ENCODE results near the gene ZNF469. TPM values are rescaled to one million over a fixed set of nuclear protein-coding genes. Genes with fewer than 3 reads are reported as not detected.

ZNF469 gene
- polyA plus RNA-seq, 12 donors, result 3.8 to 31.0 (median 5.8) TPM

DNA sequence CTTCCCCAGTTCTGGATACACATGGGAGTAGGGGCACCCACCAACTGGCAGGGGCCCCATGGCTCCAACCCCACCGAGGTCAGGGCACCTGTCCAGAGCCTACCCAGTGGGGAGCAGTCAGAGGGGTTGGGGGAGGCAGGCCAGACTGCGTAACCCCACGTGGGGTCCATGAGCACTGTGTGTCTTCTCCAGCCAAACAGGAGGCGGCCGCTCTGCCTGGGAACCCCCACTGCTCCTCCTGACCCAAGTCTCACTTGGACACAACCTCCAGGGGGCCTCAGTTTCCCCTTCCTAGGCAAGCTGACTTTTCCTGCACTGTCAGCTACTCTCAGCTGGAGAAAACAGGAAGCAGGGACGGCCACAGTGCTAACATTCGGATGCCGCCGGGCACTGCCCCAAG lies 7.5 kb downstream of the ZNF469 start:
- DNase-seq, result no peak

DNA sequence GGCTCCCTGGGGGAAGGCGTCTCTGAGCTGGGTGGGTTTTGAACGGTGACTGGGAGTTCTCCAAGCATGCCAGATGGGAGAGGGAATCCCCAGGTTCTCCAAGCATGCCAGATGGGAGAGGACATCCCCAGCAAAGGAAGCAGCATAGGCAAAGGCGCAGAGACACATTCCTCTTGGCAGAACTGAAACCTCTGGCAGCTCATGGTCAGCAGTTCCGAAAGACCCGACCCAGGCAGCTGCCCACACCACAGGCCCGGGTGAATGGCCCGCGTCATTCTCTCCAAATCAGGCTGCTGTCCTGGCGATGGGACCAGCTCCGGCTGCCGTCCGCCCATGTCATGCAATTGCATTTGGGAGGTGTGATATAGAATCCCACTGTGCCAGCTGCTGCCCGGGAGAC lies 8.0 kb downstream of the ZNF469 start:
- no peak for DNase-seq

DNA sequence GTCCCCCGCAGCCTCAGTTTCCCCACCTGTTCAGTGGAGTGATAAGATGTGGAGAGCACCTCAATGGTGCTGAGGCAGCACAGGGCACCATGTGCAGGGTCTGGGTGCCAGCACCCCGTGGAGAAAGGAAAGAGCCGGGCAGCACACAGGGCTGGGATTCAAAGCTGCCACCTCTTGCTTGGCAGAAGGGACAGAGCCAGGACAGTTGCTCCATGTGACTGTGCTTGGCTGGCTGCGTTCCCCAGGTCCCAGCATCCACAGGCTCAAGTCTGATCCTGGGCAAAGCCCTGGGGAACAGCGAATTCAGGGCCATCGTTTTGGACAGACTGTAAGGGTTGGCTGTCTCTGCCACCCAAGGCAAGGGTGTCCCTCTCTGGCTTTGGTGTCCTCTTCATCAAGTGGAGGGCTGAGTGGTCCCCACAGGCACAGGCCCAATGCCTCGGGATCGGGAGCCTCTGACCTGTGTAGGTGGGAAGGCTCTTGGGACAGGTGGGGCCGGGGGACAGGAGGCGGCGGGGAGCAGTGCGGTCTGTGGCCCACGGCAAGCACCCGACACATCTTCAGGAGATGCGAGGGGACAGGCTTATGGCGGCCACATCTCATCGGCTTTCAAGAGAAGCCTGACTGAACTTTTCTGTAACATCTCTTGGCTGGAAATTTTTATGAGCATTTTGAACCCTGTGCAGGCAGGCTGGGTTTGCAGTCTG lies 8.5 kb downstream of the ZNF469 start:
- DNase-seq, result no peak

DNA sequence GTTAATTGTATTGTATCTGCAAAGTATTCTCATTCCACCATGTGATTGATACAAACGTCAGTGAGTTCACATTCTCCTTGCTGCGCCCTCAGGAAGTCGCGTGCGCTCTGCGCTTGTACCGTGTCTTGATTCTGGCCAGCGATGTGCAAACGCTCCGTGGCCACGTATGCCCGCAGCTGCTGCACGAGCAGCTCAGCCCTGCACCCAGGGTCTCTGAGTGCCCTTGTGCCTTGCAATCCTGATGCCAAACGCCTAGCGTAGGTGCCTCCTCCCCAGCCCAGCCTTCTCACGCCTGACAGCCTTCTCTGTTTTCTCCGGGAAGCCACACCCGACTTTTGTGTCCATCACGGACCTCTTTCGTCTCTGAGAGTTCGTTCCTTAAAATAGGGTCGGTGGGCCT lies 9.4 kb downstream of the ZNF469 start:
- no peak for DNase-seq

GRCh38 chr16:88392616-88393015 lies 9.9 kb downstream of the ZNF469 start:
- no peak for DNase-seq

DNA sequence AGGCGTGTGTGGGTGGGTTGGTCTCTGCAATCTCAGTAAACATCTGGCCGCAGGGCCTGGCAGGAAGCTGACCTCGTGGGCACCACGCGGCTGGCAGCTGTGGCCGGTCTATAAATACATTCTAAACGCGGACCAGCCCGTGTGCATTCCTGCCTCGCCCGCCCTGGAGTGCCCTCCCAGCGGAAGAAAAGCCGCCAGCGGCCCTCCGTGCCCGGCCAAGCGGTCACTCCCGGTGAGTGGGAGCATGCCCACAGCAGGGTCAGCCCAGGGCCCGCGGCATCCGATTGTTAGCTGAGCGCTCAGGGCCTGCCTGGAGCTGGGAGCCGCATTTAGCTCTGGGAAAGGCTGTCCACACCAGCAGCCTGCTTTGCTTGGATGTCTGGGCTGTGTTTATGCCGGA lies 10.3 kb downstream of the ZNF469 start:
- no peak for DNase-seq

DNA sequence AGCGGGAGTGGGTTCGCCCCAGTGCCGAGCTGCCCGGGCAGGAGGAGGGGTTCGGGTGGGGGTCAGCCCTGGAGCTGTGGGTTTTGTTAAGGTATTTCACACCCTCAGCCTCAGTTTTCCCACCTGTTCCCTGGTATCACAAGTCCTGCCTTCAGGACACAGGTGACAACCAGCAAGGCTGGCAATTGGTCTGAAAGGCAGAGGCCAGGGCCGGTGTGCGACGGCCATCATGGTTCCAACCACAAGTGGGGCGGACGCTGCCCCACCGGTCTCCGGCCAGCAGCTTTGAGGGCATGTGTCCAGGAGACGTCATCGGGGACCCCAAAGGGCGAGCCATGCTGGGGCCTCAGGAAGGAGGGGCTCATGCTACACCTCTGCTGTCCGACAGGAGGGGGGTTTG lies 10.8 kb downstream of the ZNF469 start:
- no peak for DNase-seq

DNA sequence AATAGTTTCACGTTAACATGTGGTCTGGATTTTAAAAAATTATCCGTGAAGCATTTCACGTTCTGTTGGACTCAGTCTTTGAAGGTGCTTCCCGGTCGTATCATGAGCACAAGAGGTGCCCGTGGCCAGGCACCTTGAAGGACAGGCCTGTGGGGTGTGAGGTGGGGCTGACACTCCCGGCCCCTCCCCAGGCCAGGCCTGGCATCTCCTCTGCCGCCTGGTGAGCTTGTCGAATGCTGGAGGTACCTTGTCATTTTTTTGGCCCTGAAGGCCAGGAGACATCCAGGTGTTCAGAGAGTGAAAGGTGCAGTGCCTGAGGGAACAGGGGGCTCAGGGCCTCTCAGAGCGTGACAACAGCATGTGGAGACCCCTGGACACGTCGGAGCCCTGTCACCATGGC lies 11.7 kb downstream of the ZNF469 start:
- DNase-seq, result no peak

DNA sequence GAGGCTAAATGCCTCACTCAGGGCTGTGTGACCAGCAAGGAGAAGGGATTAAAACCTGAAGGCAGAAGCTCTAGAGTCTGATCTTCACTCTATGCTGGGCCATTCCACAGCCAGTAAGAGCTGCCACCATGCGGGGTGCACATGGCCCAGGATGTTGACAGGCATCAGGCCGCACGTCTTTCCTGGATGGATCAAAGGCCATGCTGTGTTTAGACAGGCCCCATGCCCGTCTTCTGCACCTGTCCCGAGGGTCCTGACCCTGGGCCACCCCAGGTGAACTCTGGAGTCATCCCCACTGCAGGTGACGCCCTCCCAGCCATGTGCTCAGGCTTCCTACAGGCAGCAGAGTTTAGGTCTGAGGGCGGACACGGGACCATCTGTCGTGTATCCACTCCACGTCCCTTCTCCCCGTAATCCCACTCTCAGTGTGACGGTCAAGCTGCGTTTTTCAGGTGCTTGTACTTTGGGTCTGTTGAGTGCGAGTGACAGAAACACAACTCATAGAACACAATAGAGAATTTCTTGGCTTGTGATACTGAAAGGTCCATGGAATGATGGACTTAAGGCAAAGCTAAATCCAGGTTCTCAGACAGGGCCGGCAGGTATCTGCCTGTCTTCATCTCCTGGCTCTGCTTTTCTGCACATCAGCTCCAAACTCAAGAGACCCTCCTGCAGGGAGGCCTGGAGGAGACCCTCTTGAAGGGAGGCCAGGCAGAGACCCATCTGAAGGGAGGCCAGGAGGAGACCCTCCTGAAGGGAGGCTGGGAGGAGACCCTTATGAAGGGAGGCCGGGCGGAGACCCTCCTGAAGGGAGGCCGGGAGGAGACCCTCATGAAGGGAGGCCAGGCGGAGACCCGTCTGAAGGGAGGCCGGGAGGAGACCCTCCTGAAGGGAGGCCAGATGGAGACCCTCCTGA lies 13.2 kb downstream of the ZNF469 start:
- no peak for DNase-seq

DNA sequence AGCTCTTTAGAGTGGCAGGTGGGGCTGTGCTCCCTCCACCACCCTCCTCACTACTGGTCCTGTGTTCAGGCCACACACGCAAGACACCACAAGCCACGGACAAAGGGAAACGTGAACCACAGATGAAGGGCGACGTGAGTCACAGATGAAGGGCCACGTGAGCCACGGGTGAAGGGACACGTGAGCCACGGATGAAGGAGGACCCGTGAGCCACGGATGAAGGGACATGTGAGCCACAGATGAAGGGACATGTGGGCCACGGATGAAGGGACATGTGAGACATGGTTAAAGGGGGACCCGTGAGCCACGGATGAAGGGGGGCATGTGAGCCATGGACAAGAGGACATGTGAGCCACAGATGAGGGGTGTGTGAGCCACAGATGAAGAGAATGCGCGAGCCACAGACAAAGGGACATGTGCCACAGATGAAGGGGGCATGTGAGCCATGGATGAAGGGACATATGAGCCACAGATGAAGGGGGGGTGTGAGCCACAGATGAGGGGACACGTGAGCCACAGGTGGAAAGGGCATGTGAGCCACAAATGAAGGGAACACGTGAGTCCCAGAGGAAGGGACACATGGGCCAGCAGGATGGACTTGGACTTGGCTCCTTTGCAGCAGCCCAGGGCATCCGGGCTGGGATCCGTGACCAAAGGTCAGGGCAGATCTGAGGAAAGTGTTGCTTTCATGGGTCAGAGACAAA lies 15.6 kb downstream of the ZNF469 start:
- no peak for DNase-seq

DNA sequence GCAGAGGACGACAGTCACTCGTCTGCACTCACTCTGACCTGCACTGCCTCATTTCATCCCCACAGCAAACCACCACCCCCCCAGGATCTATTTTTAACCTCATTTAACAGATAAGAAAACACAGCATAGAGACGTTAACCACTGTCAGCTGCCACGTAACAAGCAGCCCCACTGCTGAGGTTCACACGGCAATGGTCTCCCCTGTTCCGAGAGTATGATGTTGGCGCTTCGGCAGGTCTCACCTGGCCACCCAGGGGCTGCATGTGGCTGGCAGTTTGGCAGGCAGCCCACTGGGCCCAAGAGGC lies 16.1 kb downstream of the ZNF469 start:
- DNase-seq, result no peak

DNA sequence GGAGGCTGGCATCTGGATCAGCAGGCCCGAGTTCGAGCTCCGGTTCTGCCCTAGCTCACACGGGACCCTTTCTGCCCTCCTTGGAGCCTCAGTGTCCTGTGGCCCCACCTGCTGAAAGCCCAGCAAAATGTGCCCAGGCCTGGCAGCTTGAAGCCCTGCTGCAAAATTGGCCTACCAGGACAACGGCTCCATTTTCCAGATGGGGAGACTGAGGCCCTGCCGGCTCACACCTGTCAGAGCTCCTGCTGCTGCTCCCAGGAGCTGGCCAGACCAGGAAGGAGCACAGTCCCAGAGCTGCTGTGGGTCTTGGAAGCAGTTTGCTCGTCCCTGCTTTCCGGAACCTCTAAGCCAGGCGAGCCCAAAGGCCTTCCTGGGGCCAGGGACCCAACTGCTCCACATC lies 17.4 kb downstream of the ZNF469 start:
- no peak for DNase-seq

GRCh38 chr16:88401604-88402246 lies 19.0 kb downstream of the ZNF469 start:
- no peak for DNase-seq

DNA sequence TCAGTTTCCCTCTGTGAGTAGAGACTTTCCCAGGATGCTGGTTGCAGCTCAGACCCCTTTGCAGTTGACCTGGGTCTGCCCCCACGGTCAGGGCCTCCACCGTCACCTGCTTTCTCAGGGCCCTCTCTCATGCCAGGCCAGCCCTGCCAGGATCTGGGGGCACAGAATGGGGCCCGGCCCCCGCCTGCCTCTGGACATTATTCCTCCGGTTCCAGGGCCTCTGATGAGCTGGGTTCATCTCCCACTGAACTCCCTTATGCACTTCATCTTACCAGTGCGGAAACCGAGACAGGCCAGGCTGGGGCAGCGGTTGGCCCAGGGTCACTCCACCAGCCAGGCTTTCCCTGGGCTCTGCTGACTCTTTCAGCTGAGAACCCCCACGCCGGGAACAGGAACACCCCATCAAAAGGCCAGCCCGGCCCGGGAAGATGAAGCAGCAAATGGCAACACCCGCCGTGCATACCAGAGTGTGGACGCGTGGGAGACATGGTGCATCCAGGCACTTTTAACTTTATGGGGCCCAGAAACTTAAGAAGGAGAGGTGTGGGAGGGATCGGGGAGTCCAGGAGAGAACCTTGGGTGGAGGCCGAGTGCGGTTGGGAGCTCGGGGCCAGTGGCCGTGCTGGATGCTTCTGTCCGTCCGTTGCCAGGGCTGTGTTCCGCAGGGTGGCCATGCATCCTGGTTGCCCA lies 19.9 kb downstream of the ZNF469 start:
- no peak for DNase-seq

DNA sequence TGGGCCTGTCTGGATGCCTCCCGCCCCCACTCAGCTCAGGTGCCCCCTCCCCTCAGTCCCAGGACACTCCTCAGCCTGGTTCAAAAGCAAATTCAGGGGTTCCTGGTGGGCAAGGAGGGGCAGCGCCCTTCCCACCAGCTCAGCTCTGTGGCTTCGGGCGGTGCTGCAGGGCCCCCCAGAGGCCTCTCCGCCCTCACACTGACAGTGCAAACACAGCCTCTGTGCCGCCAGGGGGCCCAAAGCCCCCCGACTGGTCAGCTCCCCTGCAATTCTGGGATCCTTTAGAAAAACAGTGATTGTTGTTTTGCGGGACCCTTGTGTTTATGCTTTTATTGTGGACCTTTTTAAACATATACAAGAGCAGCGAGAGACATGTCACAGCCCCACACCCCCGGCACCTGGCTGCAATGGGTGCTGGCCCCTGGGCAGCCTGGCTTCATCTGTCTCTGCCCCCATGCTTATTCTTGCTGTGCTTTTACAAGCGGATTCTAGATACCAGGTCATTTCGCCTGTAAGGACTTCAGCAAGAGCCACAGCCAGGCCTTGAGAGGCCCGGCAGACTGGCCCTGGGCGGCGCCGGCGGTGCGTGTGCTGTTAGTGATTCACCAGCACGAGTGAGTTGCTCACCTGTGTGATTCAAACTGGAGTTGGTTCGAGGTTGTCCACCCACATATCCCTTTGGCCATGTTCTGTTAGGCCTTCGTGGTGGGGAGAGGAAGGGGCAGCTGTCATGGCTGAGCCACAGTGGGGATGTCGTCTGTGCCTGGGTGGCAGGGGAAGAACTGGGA lies 21.2 kb downstream of the ZNF469 start:
- DNase-seq, result no peak

GRCh38 chr16:88404769-88405168 lies 22.0 kb downstream of the ZNF469 start:
- DNase-seq, result no peak

DNA sequence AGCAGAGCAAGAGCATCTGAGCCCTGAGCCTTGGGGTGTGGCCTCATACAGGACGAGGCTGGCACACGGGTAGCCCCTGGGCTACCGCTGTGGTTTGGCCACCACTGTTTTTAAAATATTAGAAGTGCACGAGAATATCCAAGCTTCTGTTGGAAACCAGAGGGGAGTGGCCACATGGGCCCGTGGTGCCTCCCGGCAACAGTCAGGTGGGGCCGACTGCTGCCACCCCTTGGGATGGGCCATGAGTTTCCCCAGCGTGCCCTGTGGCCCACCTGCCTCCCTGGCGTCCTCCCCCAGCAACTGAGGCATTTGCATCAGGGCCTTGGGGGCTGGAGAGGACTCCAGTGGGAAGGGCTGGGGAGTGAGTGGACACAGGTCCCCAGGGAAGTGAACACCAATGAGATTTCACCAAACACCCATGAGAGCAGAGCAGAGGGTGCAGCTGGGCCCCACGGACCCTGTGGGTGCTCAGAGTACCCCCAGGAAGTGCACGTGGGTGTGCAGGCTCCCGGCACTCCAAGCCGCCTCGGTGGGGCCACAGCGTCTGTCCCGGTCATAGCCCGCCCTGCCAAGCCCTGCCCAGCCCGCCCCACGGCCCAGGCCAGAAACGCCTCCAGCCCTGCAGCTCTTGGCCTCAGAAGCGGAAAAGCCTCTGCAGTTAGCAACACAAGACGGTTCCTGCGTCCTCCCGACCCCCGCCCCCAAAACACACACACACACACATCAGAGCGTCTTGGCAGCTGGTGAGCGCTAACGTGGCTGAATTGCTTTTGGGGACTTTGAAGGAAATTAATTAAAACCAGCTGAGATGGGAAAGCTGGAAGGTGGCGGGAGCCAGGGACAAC lies 22.7 kb downstream of the ZNF469 start:
- DNase-seq, result peak; percentile 92

GRCh38 chr16:88406096-88407041 lies 23.6 kb downstream of the ZNF469 start:
- no peak for DNase-seq

DNA sequence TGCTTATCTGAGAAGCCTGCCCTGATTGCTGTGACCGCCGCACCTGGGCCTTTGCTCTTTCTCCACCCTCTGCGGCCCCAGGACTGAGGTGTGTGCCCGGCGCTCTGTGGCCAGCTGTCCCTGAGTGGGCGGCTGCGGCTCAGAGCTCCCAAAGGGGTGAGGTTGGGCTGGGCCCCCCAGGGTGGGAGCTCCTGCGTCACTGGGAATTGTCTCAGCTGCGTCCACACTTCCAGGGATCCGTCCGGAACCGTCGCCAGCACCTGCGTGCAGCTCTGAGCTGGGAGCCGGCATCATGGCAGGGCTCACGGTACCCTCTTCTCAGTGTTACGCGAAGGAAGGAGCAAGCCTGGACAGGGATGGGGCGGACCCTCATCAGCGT lies 24.3 kb downstream of the ZNF469 start:
- DNase-seq, result no peak
